Effector CD4-positive, alpha-beta T cell (primary cell): ENCODE data around the gene PERM1.

Experiments used
- DNase-seq: peaks from one replicate; pipeline ENCODE4 v3.0.0-alpha.2; 2020

PERM1 gene

DNA sequence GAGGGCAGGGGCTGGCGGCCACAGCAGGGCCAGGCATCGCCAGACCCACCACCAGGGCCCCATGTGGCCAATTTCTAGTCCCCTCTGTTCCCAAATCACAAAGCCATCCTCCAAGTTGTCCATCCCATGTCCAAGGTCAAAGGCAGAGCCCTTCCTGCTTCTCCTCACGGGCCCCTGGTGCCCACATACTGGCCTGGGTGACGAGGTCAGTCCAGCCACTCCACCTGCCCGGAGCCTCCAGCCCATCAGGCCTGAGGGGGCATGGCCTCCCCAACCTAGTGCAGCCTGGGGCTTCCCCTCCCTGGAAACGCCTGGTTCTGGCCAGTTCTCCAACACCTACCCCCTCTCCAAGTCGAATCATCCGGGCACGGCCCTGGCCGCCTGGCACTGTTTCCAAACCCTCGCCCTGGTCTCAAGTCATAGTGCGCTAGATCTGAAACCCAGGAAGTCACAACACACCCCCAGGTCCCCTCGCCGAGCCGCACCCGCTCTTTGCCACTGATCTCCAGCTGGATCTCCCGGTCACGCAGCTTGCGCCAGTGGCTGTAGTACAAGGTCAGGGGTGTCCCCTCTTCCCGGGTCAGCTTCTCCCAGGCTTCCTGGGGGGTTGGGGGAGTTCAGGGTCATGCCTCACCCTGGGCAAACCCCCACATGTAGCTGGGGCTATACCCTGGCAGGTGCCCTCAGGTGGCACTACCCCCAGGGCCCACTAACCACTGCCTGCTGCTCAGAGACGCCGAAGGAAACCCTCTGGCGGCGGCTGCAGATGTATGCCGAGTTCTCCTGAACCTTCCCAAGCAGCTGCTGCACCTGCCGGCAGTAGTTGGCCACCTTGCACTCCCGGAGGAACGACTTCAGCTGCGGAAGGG is 36.0 kb downstream of the PERM1 start:
- no peak for DNase-seq

DNA sequence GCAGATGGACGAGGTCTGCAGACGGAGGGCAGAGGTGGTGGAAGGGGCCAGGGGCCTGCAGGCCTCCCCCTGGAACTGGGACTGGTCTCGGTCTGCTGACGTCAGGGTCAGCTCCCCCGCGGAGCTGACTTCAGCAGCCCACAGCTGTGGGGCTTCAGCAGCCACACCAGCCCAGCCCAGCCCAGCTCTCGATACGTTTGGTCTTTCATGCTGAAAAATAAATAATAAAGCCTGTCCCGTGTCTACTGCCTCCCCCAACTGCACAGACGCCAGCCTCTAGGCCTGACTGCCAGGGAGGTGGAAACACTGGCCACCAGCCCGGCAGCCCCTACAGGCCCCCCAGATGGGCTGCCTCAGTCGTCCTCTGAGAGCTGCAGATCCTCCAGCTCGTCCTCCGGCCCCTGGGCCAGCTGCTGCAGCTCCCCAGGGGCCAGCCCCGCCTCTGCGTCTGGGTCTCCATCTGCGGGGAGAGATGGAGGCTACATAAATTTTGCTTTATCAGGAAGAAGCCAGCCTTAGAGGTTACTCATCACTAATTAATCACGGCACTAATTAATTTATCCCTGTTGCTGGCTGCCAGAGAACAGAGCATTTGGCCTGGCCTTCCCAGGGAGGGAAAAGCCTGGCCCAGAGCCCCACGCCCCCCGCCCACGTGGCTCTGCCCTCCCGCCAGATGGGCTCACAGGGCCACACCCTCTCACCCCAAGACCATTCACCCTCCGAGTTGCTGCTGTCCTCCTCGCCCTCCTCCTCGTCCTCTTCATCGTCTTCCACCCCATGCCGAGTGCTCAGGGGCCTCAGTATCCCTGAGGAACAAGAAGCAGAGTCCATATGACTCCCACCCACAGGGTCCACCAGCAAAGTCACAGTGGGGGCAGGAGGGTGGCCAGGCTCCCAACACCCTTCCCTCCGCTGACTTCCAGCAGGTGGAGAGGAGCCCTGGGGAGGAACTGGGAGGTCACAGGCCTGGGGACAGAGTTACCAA is 37.3 kb downstream of the PERM1 start:
- no peak for DNase-seq

DNA sequence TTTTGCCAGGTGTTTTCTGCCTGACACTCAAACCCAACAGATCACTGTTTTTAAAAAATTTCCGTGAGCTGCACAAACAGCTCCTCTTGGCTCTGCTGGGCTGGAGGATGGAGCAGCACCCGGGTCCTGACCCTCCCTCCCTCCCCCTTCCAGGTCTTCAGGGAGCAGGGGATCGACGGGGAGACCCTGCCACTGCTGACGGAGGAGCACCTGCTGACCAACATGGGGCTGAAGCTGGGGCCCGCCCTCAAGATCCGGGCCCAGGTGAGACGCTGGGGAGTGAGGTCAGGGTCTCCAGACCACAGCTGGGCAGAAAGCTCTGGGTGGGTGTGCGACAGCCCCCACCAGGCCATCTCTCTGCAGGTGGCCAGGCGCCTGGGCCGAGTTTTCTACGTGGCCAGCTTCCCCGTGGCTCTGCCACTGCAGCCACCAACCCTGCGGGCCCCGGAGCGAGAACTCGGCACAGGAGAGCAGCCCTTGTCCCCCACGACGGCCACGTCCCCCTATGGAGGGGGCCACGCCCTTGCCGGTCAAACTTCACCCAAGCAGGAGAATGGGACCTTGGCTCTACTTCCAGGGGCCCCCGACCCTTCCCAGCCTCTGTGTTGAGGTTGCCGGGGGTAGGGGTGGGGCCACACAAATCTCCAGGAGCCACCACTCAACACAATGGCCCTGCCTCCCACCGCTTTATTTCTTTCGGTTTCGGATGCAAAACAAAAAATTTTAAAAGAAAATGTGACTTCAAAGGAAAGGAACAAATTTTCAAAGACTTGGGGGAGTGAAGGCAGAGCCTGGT is 38.1 kb downstream of the PERM1 start:
- DNase-seq = no peak

DNA sequence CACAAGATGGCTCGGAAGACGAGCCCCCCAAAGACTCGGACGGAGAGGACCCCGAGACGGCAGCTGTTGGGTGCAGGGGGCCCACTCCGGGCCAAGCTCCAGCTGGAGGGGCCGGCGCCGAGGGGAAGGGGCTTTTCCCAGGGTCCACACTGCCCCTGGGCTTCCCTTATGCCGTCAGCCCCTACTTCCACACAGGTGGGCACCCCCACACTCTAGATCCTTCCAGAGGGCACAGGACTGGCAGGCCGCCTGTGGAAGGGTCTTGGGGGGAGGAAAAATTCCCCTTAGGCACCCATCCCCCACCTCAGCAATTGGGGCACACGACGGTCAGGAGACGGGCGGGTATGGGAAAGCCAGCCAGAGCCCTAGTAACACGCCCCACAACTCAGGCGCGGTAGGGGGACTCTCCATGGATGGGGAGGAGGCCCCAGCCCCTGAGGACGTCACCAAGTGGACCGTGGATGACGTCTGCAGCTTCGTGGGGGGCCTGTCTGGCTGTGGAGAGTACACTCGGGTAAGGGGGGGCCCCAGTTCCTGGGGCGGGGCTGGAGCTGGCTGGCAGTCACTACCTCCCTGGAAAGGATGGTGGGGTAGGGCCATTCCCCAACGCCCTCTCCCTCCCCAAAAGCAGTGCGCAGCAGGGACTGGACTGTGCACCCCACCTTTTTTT is 38.9 kb downstream of the PERM1 start:
- DNase-seq = no peak

DNA sequence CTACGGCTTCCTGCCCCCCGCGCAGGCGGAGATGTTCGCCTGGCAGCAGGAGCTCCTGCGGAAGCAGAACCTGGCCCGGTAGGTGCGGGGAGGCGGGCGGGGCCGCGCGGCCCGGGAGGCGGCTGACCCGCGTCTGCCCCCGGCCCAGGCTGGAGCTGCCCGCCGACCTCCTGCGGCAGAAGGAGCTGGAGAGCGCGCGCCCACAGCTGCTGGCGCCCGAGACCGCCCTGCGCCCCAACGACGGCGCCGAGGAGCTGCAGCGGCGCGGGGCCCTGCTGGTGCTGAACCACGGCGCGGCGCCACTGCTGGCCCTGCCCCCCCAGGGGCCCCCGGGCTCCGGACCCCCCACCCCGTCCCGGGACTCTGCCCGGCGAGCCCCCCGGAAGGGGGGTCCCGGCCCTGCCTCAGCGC is 39.5 kb downstream of the PERM1 start:
- no peak for DNase-seq

DNA sequence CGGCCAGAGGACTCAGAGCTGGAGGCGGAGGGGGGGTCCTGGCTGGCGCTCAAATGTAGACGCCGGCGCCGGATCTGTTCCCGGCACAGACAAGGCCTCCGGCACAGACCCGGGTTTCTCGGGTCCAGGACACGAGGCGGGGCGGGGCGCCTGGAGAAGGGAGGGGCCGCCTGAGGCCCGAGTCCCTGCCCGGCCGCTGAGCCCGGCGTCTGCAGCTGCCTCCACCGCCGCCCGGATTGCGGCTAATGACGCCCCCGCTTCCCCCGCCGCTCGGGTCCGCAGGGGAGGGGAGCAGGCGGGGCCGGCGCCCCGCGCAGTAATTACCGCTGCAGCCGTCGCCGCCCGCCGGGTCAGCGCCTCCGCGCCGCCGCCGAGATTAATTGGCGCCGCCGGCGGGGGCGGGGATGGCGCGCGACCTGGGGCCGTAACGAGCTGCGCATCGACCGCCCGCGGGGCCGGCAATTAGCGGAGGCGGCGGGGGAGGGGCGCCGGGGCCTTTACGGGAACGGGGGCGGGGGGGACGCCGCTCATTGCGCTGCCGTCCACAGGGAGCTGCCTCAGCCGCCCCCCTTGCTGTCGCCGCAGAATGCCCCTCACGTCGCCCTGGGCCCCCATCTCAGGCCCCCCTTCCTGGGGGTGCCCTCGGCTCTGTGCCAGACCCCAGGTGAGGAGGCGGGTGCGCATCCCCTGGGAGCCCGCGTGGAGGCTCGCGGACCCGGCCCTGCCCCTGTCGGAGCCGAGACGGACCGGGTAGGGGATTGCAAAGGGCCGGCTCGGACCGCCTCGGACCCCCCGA is 40.1 kb downstream of the PERM1 start:
- DNase-seq = no peak

DNA sequence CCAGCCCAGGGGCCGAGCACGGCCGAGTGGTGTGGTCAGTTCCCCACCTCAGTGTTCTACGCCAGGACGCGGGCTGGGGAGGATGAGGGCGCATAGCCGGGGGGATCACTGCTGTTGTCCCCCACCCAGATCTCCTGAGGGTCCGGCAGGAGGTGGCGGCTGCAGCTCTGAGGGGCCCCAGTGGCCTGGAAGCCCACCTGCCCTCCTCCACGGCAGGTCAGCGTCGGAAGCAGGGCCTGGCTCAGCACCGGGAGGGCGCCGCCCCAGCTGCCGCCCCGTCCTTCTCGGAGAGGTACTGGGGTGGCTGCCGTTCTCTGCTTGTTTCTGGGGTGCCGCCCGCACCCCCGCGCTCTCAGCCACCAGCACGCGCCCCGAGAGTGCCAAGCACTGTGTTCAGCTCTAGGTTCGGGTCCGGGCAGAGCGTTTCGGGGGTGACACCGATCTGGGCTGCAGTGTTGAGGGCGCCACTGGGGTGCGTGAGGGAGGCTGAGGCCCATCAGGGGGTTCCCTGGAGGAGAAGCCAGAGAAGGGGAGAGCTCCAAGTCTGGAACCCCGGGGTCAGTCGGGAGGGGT is 40.8 kb downstream of the PERM1 start:
- no peak for DNase-seq

DNA sequence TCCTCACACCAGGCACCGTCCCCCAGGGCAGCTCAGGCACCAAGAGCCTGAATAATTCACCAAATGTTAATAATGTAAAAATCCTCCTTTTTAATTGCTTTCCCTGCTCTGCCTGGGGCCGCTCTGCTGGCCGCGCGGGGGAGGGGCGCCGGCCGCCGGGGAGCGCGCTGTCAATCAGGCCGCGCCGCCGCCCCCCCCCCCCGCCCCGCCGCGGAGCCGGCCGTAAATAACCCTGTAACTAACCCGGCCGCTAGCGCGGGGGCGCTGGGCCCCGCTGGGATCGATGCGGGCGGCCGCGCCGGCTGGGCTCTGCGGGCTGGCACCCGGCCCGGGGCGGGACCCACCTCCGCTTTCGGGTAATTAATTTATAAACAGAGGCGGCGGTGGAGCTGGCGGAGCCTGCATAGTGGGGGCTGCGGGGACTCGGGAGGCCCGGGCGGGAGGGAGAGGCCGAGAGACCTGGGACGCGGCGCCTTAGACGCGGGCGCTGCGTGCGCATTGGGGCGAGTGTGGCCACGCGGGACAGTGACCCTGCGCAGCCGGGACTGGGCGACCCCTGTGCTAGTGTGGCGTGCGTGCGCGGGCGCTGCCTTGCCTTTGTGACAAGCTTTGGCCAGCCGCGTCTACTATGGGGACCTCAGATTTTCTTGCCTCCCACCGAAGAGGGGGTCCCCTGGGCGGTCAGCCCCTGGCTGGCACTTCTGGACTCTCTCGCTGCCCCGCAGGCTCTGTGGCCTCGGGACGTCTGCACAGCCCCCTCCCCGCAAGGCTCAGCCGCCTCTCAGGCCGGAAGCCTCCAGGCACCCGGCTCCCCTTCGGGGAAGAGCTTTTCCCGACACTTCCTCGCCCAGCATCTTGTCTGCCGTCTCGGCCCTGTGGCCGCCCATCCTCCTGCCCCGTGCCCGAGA is 41.5 kb downstream of the PERM1 start:
- no peak for DNase-seq

DNA sequence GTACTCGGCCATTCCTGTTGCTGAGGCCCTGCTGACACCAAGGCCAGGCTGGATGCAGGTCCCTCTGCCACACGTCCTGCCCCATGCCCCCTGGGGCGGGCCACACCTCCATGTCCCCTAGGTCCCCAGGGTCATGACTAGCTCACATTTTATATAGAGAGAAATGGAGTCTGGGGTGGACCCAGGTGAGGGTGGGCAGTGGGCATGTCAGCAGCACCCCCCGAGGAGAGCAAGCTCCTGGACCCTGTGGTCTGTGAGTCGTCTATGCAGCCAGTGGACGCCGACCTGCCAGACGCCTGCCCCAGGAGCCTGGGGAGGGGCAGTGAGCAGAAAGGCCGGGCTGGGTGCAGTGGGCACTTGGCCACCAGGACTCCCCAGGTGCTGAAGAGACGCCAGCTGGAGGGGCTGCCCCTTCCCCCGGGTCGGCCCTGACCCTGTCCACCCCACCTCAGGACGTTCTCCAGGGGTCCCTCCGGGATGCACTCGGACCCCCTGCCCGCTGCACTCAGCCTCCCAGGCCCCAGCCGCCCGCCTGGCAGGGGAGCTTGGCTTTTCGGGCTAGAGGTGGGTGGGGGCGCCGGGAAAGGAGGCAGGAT is 42.3 kb downstream of the PERM1 start:
- DNase-seq = no peak

DNA sequence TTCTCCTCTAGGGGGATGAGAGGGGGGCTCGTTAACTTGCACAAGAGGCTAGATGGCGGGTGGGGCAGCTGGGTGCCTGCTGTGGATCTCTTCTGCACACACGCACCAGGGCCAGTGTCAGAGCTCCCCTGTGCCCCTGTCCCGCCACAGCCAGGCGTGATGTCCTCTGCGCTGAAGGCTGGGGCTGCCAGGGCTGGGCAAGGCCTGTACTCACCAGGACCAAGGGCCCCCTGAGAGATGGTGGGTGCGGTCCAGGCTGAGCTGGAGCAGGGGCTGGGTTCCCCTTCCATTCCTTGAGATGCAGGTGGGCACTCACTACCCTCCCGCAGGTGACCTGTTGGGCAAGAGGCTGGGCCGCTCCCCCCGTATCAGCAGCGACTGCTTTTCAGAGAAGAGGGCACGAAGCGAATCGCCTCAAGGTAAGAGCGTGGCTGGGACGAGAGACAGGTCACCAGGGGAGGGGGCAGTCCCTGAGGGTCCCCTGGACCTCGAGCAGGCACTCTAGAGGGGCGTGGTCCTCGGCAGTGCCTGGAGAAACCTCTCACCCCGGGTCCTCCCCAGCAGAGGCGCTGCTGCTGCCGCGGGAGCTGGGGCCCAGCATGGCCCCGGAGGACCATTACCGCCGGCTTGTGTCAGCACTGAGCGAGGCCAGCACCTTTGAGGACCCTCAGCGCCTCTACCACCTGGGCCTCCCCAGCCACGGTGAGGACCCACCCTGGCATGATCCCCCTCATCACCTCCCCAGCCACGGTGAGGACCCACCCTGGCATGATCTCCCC is 43.0 kb downstream of the PERM1 start:
- no peak for DNase-seq

DNA sequence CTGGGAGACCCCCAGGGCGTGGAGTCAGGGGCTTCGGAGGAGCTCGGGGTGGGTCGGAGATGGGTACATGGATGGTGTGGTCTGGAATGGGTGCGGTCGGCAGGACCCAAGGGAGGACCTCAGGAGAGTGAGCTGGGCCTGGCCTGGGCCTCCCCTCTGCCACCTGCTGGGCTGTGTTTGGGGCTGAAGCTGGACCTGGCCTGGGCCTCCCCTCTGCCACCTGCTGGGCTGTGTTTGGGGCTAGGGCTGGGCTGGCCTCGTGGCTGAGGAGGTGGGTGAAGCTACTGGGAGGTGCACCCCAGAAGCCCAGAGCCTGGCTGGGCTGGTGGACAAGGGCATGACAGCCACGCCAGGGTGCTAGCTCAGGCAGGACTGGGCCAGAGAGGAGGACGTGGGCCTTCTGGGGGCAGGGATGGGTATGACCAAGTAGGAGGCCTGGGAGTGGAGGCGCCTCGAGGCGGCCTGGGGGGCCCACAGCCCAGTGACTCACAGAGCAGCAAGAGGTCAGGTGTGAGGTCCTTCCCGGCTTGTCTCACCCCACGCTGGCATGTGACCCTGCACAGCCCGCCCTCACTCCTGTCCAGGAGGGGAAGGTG is 43.7 kb downstream of the PERM1 start:
- DNase-seq = no peak

DNA sequence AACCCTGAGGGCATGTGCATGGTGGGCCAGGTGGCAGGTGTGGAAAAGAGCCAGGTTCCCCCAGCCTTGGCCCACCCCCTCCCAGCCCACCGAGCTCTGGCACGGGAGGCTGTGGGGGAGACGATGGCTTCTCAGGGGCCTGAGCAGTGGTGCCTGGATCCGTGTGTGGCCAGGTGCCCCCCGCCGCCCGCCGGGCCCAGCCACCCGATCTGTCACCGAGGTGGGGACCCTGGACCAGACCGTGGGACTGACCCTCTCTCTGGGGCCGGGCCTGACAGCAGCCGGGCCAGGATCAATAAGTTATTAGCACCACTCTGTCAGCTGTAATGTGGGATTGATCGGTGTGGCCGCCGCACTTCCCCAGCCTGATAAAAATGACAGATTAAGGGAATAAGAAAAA is 44.4 kb downstream of the PERM1 start:
- DNase-seq = no peak

DNA sequence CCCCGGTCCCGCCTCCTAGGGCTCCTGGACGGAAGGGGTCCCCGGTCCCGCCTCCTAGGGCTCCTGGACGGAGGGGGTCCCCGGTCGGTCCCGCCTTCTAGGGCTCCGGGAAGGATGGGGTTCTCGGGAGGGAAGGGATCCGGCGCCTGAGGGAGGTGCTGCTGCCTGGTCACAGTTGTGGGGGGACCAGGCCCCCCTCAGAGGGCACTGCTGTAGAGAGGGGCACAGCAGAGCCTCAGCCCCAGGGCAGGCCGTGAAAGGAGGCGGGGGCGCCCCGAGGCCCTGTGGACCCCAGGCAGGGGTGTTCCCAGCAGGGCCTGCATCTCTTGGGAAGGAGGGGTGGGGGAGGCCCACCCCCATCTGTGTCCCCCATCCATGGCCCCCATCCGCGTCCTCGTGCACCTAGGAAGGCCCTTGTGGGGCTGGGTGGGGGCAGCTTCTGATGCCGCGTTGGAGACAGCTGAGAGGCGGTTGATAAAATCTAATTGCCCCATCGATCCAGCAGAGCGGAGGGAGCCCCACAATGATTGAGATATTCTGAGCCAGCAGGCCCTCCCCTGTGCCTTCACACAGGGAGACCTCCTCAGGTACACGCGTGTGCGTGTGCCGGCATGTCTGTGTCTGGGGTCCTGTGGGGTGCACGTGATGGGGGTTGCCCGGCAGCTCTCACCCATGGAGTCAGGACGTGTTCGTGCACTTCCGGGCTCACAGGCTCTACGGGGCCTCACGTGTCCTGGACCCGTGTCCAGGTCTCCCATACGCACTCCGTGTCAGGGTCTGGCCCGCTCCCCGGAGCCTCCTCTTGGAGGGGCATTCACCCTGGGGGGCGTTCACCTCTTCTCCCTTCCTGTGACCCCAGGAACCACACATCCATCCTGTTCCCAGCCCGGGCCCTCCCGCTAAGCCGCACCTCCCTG is 45.3 kb downstream of the PERM1 start:
- DNase-seq = no peak

DNA sequence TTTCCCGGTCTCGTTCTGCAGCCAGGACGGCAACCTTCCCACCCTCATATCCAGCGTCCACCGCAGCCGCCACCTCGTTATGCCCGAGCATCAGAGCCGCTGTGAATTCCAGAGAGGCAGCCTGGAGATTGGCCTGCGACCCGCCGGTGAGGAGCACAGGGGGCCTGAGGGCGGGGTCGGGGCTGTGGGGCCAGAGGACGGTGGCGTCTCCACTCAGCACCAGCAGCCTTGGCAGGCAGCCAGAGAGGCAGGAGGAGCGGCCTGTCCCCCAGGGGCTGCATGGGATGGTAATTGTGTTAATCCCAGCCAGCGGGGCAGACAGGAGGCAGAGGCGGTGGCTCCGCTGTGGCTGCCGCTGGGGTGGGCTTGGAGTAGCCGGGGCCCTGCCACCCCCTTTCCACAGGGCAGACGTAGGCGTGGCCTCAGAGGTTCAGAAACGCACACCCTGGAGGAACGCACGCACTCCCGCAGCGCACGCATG is 46.1 kb downstream of the PERM1 start:
- no peak for DNase-seq

DNA sequence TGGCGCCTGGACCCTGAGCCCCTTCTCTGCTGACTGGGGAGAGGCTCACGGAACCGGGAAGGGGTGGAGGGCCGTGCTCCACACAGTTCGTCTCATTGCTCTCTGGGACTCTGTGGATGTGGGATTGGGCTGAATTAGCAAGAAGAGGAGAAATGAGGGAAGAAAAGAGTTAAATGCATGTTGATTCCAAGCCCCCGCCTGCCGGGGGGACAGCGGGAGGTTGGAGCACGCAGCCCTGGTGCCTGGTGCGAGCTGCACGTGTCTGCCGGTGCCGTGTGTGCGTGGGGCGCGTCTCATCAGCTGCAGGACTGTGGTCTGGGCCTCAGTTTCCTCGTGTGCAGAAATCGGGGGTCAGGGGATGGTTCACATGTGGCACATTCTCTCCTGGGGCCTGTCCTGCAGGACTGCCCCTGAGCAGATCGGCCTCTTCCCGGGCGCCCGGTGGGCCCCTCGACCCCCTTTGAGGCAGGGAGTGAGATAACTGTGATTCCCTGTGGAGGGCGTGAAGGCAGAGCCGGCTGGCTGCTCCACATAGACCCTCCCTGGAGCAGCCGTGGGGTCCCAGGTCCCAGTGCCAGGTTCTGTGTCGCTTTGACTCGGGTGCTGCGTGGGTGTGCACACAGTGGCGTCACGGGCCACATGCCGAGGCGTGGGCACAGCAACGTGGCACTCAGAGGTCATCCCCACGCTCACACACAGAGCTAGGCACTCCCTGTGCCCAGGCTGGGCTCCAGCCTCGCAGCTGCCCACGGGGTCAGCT is 46.7 kb downstream of the PERM1 start:
- DNase-seq = no peak

DNA sequence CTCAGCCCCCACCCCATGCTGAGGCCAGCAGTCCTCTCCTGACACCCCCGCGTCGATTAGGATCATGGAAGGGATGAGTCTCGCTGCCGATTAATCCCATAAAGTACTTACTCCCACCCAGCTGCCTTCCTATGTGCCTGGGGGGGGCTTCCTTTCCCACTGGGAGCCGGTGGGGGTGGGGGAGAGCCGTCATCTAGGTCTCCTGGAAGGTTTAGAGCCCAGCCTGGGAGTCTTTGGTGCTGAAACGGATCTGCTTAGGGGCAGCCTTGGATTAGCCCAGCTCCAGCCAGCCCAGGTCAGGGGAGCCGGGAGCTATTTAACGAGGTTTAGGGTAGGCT is 48.3 kb downstream of the PERM1 start:
- DNase-seq = no peak
